SK-N-SH treated with all-trans-retinoic acid at 6 μM for 48 hours (cell line): Measurements from ENCODE around the gene AGBL1.

Experiments
- ARNTL ChIP-seq: fragments of 450-650 bp; formaldehyde crosslinking; IDR thresholded peaks from 2 replicates; pipeline ENCODE4 v1.5.0; 2020; ENCODE audit warnings: low read depth, mild to moderate bottlenecking, moderate library complexity, borderline replicate concordance
- BACH2 ChIP-seq: fragments of 250-450 bp; sonication (Bioruptor Pico); IDR thresholded peaks from 2 replicates; pipeline ENCODE4 v1.9.0; 2021; ENCODE audit warnings: mild to moderate bottlenecking, borderline replicate concordance
- CSDC2 ChIP-seq: fragments of 250-450 bp; sonication (Bioruptor Pico); IDR thresholded peaks from 2 replicates; pipeline ENCODE4 v1.5.0; 2020; ENCODE audit warnings: mild to moderate bottlenecking, moderate library complexity
- ISL1 ChIP-seq: fragments of 250-450 bp; sonication (Bioruptor Pico); IDR thresholded peaks from 2 replicates; pipeline ENCODE4 v2.1.2; 2022; ENCODE audit warnings: mild to moderate bottlenecking, moderate library complexity
- TCF4 ChIP-seq: fragments of 250-450 bp; sonication (Bioruptor Pico); IDR thresholded peaks from 2 replicates; pipeline ENCODE4 v1.8.0; 2021; ENCODE audit warnings: mild to moderate bottlenecking, moderate library complexity, borderline replicate concordance
- TOX ChIP-seq: fragments of 250-450 bp; sonication (Bioruptor Pico); IDR thresholded peaks from 2 replicates; pipeline ENCODE4 v1.8.0; 2021; ENCODE audit warnings: mild to moderate bottlenecking, moderate library complexity, borderline replicate concordance
- ZC3H10 ChIP-seq: fragments of 250-450 bp; sonication (Bioruptor Pico); IDR thresholded peaks from 2 replicates; pipeline ENCODE4 v1.5.1; 2021; ENCODE audit warnings: mild to moderate bottlenecking, moderate library complexity
- ZFP3 ChIP-seq: fragments of 250-450 bp; sonication (Bioruptor Pico); IDR thresholded peaks from 2 replicates; pipeline ENCODE4 v1.5.0; 2020; ENCODE audit warnings: mild to moderate bottlenecking, moderate library complexity
- ZFP30 ChIP-seq: fragments of 450-650 bp; formaldehyde crosslinking; IDR thresholded peaks from 2 replicates; pipeline ENCODE4 v1.5.0; 2022; ENCODE audit warnings: mild to moderate bottlenecking, moderate library complexity
- ZNF565 ChIP-seq: fragments of 450-650 bp; formaldehyde crosslinking; conservative IDR thresholded peaks from 2 replicates; pipeline ENCODE4 v1.5.0; 2020; ENCODE audit warnings: low read depth, mild to moderate bottlenecking, moderate library complexity
- TF ChIP-seq, protein P1 (sequence below): fragments of 250-450 bp; sonication (Bioruptor Pico); IDR thresholded peaks from 2 replicates; pipeline ENCODE4 v1.8.0; 2020; ENCODE audit warnings: mild to moderate bottlenecking, moderate library complexity, borderline replicate concordance
- TF ChIP-seq, protein P2 (sequence below): fragments of 250-450 bp; sonication (Bioruptor Pico); IDR thresholded peaks from 2 replicates; pipeline ENCODE4 v1.5.1; 2021; ENCODE audit warnings: mild to moderate bottlenecking, moderate library complexity
- TF ChIP-seq, protein P3 (sequence below): fragments of 250-450 bp; sonication (Bioruptor Pico); IDR thresholded peaks from 2 replicates; pipeline ENCODE4 v1.8.0; 2021; ENCODE audit warnings: low read depth, mild to moderate bottlenecking, moderate library complexity, borderline replicate concordance
- TF ChIP-seq, protein P4 (sequence below): fragments of 250-450 bp; sonication (Bioruptor Pico); IDR thresholded peaks from 2 replicates; pipeline ENCODE4 v1.5.0; 2020; ENCODE audit warnings: mild to moderate bottlenecking, moderate library complexity

DNA sequence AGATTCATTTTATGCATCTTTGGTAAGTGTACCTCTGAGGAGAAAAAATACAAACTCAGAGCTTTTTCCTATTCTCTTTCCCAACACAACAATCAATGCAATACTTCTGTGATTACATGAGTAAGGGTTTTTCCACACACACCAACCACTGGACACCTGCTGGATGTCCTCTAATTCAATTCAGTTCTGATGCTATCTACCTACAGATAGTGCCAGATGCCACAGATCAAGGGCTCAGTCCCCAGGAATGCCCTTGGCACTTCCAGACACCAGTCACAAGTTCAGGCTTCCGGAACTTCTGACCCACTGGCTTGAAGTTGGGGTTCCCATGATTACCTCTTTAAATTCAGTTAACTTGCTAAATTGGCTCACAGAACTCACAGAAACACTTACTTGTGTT, 511.5 kb downstream of the AGBL1 start:
- TF ChIP-seq ZC3H10 (CRISPR knock-in tag) (no peak), CSDC2 (CRISPR knock-in tag) (no peak), TOX (CRISPR knock-in tag) (no peak), BACH2 (no peak), ZFP3 (CRISPR knock-in tag) (no peak), ZNF565 (CRISPR knock-in tag) (no peak), TCF4 (no peak; the same call in 1 of the 2 replicates), ISL1 (CRISPR knock-in tag) (no peak), ARNTL (no peak), ZFP30 (CRISPR knock-in tag) (no peak)
- TF ChIP-seq, protein P1, sequence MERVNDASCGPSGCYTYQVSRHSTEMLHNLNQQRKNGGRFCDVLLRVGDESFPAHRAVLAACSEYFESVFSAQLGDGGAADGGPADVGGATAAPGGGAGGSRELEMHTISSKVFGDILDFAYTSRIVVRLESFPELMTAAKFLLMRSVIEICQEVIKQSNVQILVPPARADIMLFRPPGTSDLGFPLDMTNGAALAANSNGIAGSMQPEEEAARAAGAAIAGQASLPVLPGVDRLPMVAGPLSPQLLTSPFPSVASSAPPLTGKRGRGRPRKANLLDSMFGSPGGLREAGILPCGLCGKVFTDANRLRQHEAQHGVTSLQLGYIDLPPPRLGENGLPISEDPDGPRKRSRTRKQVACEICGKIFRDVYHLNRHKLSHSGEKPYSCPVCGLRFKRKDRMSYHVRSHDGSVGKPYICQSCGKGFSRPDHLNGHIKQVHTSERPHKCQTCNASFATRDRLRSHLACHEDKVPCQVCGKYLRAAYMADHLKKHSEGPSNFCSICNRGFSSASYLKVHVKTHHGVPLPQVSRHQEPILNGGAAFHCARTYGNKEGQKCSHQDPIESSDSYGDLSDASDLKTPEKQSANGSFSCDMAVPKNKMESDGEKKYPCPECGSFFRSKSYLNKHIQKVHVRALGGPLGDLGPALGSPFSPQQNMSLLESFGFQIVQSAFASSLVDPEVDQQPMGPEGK, result no peak
- TF ChIP-seq, protein P2, sequence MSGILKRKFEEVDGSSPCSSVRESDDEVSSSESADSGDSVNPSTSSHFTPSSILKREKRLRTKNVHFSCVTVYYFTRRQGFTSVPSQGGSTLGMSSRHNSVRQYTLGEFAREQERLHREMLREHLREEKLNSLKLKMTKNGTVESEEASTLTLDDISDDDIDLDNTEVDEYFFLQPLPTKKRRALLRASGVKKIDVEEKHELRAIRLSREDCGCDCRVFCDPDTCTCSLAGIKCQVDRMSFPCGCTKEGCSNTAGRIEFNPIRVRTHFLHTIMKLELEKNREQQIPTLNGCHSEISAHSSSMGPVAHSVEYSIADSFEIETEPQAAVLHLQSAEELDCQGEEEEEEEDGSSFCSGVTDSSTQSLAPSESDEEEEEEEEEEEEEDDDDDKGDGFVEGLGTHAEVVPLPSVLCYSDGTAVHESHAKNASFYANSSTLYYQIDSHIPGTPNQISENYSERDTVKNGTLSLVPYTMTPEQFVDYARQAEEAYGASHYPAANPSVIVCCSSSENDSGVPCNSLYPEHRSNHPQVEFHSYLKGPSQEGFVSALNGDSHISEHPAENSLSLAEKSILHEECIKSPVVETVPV, result no peak
- TF ChIP-seq, protein P3, sequence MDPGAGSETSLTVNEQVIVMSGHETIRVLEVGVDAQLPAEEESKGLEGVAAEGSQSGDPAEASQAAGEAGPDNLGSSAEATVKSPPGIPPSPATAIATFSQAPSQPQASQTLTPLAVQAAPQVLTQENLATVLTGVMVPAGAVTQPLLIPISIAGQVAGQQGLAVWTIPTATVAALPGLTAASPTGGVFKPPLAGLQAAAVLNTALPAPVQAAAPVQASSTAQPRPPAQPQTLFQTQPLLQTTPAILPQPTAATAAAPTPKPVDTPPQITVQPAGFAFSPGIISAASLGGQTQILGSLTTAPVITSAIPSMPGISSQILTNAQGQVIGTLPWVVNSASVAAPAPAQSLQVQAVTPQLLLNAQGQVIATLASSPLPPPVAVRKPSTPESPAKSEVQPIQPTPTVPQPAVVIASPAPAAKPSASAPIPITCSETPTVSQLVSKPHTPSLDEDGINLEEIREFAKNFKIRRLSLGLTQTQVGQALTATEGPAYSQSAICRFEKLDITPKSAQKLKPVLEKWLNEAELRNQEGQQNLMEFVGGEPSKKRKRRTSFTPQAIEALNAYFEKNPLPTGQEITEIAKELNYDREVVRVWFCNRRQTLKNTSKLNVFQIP, result no peak
- TF ChIP-seq, protein P4, sequence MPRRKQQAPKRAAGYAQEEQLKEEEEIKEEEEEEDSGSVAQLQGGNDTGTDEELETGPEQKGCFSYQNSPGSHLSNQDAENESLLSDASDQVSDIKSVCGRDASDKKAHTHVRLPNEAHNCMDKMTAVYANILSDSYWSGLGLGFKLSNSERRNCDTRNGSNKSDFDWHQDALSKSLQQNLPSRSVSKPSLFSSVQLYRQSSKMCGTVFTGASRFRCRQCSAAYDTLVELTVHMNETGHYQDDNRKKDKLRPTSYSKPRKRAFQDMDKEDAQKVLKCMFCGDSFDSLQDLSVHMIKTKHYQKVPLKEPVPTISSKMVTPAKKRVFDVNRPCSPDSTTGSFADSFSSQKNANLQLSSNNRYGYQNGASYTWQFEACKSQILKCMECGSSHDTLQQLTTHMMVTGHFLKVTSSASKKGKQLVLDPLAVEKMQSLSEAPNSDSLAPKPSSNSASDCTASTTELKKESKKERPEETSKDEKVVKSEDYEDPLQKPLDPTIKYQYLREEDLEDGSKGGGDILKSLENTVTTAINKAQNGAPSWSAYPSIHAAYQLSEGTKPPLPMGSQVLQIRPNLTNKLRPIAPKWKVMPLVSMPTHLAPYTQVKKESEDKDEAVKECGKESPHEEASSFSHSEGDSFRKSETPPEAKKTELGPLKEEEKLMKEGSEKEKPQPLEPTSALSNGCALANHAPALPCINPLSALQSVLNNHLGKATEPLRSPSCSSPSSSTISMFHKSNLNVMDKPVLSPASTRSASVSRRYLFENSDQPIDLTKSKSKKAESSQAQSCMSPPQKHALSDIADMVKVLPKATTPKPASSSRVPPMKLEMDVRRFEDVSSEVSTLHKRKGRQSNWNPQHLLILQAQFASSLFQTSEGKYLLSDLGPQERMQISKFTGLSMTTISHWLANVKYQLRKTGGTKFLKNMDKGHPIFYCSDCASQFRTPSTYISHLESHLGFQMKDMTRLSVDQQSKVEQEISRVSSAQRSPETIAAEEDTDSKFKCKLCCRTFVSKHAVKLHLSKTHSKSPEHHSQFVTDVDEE (CRISPR knock-in tag), result no peak
